ENCODE measurements around the gene XPC.

- TF ChIP-seq NR1H2 (CRISPR knock-in tag; IDR thresholded peaks at IDR 0.05): no peak
- TF ChIP-seq CTCF (IDR thresholded peaks at IDR 0.05): no peak
- TF ChIP-seq ESRRA (CRISPR knock-in tag; IDR thresholded peaks at IDR 0.05; ENCODE audit: borderline replicate concordance): no peak
Measured at GRCh38 chr3:14132120-14132519, 46.3 kb downstream of the XPC start.

All from WTC11 (cell line).